Loucy (cell line): Measurements from ENCODE around the gene EXOG.

ENCODE experiments used
- EZH2phosphoT487 ChIP-seq: fragments of 200-600 bp; IDR thresholded peaks from 2 replicates; pipeline ENCODE4 v1.6.1; 2018; ENCODE audit warnings: antibody characterized with exemption, mild to moderate bottlenecking, moderate library complexity, borderline replicate concordance
- TF ChIP-seq, protein P1 (sequence below): fragments of 200-600 bp; sonication (generic); conservative IDR thresholded peaks from 2 replicates; pipeline ENCODE4 v1.5.1; 2014; ENCODE audit warnings: mild to moderate bottlenecking, antibody characterized with exemption, low read length

DNA sequence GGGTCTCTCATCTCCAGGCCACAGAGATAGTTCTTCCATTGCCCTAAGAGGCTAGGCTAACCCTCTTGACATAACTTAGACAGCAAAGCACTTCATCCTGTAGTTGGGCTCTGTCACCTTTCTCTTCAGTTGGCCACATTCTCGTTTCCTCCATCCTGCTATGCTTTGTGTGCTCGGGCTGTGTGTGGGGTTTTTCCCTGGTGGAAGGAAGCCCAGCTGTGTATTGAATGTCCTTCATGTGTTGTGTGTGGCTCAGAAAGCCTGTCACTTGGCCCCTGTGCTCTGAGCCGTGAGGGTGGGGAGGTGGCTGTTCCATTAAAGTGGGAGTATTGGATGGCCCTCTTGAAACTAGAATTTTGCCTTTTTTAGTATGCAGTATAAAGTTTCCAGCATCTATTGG, 8.8 kb upstream of the EXOG start:
- TF ChIP-seq, protein P1, sequence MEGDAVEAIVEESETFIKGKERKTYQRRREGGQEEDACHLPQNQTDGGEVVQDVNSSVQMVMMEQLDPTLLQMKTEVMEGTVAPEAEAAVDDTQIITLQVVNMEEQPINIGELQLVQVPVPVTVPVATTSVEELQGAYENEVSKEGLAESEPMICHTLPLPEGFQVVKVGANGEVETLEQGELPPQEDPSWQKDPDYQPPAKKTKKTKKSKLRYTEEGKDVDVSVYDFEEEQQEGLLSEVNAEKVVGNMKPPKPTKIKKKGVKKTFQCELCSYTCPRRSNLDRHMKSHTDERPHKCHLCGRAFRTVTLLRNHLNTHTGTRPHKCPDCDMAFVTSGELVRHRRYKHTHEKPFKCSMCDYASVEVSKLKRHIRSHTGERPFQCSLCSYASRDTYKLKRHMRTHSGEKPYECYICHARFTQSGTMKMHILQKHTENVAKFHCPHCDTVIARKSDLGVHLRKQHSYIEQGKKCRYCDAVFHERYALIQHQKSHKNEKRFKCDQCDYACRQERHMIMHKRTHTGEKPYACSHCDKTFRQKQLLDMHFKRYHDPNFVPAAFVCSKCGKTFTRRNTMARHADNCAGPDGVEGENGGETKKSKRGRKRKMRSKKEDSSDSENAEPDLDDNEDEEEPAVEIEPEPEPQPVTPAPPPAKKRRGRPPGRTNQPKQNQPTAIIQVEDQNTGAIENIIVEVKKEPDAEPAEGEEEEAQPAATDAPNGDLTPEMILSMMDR: no peak
- no peak for TF ChIP-seq EZH2phosphoT487
